Adrenal gland (tissue), 5 donors: ENCODE data around the gene CASTOR1.

Experiments used
- POLR2A ChIP-seq, 2 donors: fragments of 450-650 bp; IDR thresholded peaks; one replicate each; pipeline ENCODE4 v1.6.1; 2017; ENCODE audit warnings: antibody characterized with exemption in 2 of 2, mild to moderate bottlenecking in 2 of 2, moderate library complexity in 1 of 2
- TF ChIP-seq, protein P1 (sequence below), 6 experiments: fragments of 450-650 bp in 4 of 6; fragments of 200-600 bp in 2 of 6; sonication (generic) in 1 of 6; IDR thresholded peaks; 1 replicate in 5 of 6; 2 replicates in 1 of 6; pipeline versions ENCODE4 v1.5.1 to v1.8.0; 2016 to 2021; ENCODE audit warnings: antibody characterized with exemption in 6 of 6, mild to moderate bottlenecking in 2 of 6, moderate library complexity in 1 of 6
- donor health status: DM: no; HTN: no; CAD: no.

DNA sequence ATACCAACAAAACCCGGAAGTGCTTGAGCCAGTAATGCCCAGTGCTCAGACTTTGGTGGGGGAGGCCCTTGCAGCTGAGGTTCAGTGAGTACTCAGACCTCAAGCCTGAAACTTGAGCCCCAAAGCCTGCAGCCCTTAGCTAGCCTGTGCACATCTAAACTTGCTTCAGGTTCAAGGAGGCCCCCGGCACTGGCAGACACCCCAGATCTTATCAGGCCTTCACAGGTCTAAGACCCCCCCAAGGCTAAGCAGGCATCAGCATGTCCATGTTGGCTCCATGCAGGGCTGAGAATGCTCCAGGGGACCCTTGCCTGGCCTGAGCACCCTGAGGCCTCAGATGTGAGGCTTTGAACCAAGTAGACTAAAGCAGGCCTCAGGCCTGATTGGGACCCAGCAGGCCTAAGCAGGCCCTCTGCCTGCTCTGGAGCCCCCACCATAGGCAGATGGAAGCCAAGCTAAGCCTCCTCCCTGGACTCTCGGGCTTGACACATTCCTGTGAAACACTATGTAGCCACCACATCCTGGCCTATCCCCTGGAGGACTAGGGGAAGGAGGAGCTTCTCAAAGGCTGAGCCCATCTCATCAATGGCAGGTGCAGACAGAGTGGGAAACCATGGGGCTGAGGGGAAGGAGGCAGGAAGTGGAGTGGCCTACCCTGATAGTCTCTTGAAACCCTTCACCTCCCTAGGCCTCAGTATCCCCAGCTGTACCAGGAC lies 1.2 kb upstream of the CASTOR1 start:
- TF ChIP-seq, protein P1, sequence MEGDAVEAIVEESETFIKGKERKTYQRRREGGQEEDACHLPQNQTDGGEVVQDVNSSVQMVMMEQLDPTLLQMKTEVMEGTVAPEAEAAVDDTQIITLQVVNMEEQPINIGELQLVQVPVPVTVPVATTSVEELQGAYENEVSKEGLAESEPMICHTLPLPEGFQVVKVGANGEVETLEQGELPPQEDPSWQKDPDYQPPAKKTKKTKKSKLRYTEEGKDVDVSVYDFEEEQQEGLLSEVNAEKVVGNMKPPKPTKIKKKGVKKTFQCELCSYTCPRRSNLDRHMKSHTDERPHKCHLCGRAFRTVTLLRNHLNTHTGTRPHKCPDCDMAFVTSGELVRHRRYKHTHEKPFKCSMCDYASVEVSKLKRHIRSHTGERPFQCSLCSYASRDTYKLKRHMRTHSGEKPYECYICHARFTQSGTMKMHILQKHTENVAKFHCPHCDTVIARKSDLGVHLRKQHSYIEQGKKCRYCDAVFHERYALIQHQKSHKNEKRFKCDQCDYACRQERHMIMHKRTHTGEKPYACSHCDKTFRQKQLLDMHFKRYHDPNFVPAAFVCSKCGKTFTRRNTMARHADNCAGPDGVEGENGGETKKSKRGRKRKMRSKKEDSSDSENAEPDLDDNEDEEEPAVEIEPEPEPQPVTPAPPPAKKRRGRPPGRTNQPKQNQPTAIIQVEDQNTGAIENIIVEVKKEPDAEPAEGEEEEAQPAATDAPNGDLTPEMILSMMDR (IDR thresholded peaks at IDR 0.05), result no peak
- TF ChIP-seq POLR2A (IDR thresholded peaks at IDR 0.05), result no peak
